Type B pancreatic cell (in vitro differentiated cells): ENCODE results near the gene TEX35. TPM values are rescaled to one million over a fixed set of nuclear protein-coding genes. Genes with fewer than 3 reads are reported as not detected.

ENCODE experiments used
- DNase-seq: peaks from one replicate; pipeline ENCODE4 v3.0.0; 2021; ENCODE audit warnings: mixed read lengths; ENCODE audit not compliant: unreplicated experiment; ENCODE audit errors: extremely low spot score
- H3K27ac Mint-ChIP-seq: 2 replicates; pipeline ENCODE4 v1.8.0; 2021; ENCODE audit warnings: mild to moderate bottlenecking, mixed read lengths
- H3K27me3 Mint-ChIP-seq: 2 replicates; pipeline ENCODE4 v1.8.0; 2021; ENCODE audit warnings: mixed read lengths
- H3K36me3 Mint-ChIP-seq: 2 replicates; pipeline ENCODE4 v1.8.0; 2021; ENCODE audit warnings: mixed read lengths
- H3K4me1 Mint-ChIP-seq: one replicate; pipeline ENCODE4 v1.8.0; 2021; ENCODE audit warnings: mixed read lengths; ENCODE audit not compliant: unreplicated experiment
- H3K4me3 Mint-ChIP-seq: 2 replicates; pipeline ENCODE4 v1.8.0; 2021; ENCODE audit warnings: mild to moderate bottlenecking, mixed read lengths
- H3K9me3 Mint-ChIP-seq: 2 replicates; pipeline ENCODE4 v1.8.0; 2021; ENCODE audit warnings: mixed read lengths
- CTCF ChIP-seq: fragments of 200-600 bp; sonication (generic); conservative IDR thresholded peaks from 2 replicates; pipeline ENCODE4 v1.5.0; 2021; ENCODE audit warnings: antibody characterized with exemption, mild to moderate bottlenecking
- long read RNA-seq: library from polyadenylated mRNA; unstranded; transcript quantifications from one replicate; pipeline ENCODE4 v2.0.0, GENCODE V29; 2020
- total RNA-seq: library from RNA; stranded (reverse); gene quantifications from 2 replicates; pipeline ENCODE4 v1.2.1, GENCODE V29; 2021; ENCODE audit warnings: low replicate concordance

TEX35 gene
- total RNA-seq, result not detected in 2 replicates
- long read RNA-seq, result 0 reads

- Mint-ChIP-seq H3K4me1 (no peaks in the 10 kb centered on the region), H3K9me3 (no peaks in the 10 kb centered on the region), H3K36me3 (no peaks in the 10 kb centered on the region), H3K27ac (no peak within 1 kb of the TSS), H3K27me3 (no peaks in the 10 kb centered on the region), H3K4me3 (no peak within 1 kb of the TSS)
- no peak for DNase-seq
- no peak for TF ChIP-seq CTCF
These were observed at the start of gene TEX35 for GRCh38 chr1:178512566-178513277. Gene TEX35, plus strand, starts transcription at chr1:178513109. Its CDS starts 80 bp downstream, at chr1:178513189.

GRCh38 chr1:178464141-178464540 is 48.8 kb upstream of the TEX35 start:
- peaks cover 7% of the 10 kb centered on the region for H3K4me1 Mint-ChIP-seq
- H3K9me3 Mint-ChIP-seq, result no peaks in the 10 kb centered on the region
- H3K36me3 Mint-ChIP-seq, result peaks cover 25% of the 10 kb centered on the region
- H3K27me3 Mint-ChIP-seq, result no peaks in the 10 kb centered on the region
- peak overlapping the region; percentile 75 for H3K27ac Mint-ChIP-seq
- DNase-seq, result no peak
- no peak overlapping the region for H3K4me3 Mint-ChIP-seq
- TF ChIP-seq CTCF, result no peak

- peaks cover 25% of the 10 kb centered on the region for H3K36me3 Mint-ChIP-seq
- H3K4me3 Mint-ChIP-seq, result no peak overlapping the region
- no peak for TF ChIP-seq CTCF
- peaks cover 7% of the 10 kb centered on the region for H3K4me1 Mint-ChIP-seq
- no peaks in the 10 kb centered on the region for H3K27me3 Mint-ChIP-seq
- no peaks in the 10 kb centered on the region for H3K9me3 Mint-ChIP-seq
- no peak for DNase-seq
- peak overlapping the region; percentile 75 for H3K27ac Mint-ChIP-seq
These were observed 48.3 kb upstream of the TEX35 start for GRCh38 chr1:178464566-178464965.

- no peak for TF ChIP-seq CTCF
- Mint-ChIP-seq H3K9me3 (no peaks in the 10 kb centered on the region), H3K36me3 (peaks cover 25% of the 10 kb centered on the region), H3K27ac (peak overlapping the region; percentile 22), H3K4me1 (peaks cover 7% of the 10 kb centered on the region), H3K27me3 (no peaks in the 10 kb centered on the region), H3K4me3 (no peak overlapping the region)
- DNase-seq, result no peak
These were observed 47.9 kb upstream of the TEX35 start for GRCh38 chr1:178465011-178465410.

GRCh38 chr1:178467837-178468236 is 45.1 kb upstream of the TEX35 start:
- no peak for DNase-seq
- H3K9me3 Mint-ChIP-seq, result no peaks in the 10 kb centered on the region
- H3K36me3 Mint-ChIP-seq, result peaks cover 25% of the 10 kb centered on the region
- no peak overlapping the region for H3K4me3 Mint-ChIP-seq
- no peak for TF ChIP-seq CTCF
- H3K27ac Mint-ChIP-seq, result no peak overlapping the region
- peaks cover 9% of the 10 kb centered on the region for H3K4me1 Mint-ChIP-seq
- H3K27me3 Mint-ChIP-seq, result no peaks in the 10 kb centered on the region
